Spleen (tissue), 7 donors: ENCODE data around the gene SMAD1.

Experiments used
- CTCF ChIP-seq, 11 experiments: fragments of 200-600 bp in 7 of 11; fragments of 450-650 bp in 4 of 11; sonication (generic) in 4 of 11; IDR thresholded peaks in 8 of 11; conservative IDR thresholded peaks in 3 of 11; 1 replicate in 7 of 11; 2 replicates in 4 of 11; pipeline versions ENCODE4 v1.4.0 to v1.8.0; 2016 to 2021; ENCODE audit warnings: antibody characterized with exemption in 11 of 11, inconsistent platforms in 4 of 11, mild to moderate bottlenecking in 1 of 11
- POLR2A ChIP-seq, 3 donors: fragments of 450-650 bp; IDR thresholded peaks; one replicate each; pipeline ENCODE4 v1.5.1; 2017; ENCODE audit warnings: antibody characterized with exemption in 3 of 3, mild to moderate bottlenecking in 1 of 3
- donor health status: DM: no; HTN: no; CAD: no; lungs with moderate emphysema.
- donor health status: DM: no; HTN: no; CAD: no.
- donor health status: DM: no; HTN: no; CAD: no.

DNA sequence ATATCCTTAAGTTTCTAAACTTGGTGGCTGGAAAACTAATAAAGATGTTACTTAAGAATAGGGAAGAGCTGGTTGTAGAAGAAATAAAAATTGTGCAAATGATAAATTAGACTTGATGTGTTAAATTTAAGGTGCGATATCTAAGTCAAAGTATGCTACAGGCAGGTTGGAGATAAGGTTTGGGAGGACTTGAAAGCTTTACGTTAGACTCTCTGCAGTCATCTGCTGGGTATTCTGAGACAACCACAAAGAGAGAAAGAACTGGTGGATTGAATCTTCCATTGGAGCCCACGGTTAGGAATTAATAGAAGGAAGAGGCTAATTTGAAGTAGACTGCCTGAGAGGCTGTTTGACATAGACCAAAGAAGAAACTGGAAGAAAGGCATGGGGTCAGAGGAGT, 7.9 kb downstream of the SMAD1 start:
- TF ChIP-seq CTCF (IDR thresholded peaks at IDR 0.05 in 8 of 11, conservative IDR thresholded peaks at IDR 0.05 in 3 of 11) (no peak), POLR2A (IDR thresholded peaks at IDR 0.05) (no peak)
